Endothelial cell of umbilical vein (primary cell): Measurements from ENCODE around the gene INPP5F. TPM values are rescaled to one million over a fixed set of nuclear protein-coding genes. Genes with fewer than 3 reads are reported as not detected.

Experiments used
- BruUV-seq: library from RNA; stranded (reverse); fragments of 400-500 nt; replicated peaks from 2 replicates; lab custom pipeline; 2021; lab: Mats Ljungman, UMichigan
- CTCF ChIA-PET: fragments of 300-600, 350-600 bp; sonication (Branson Sonifier 250); formaldehyde crosslinking; loops from one replicate; lab custom pipeline; 2021; ENCODE audit warnings: antibody characterized with exemption, inconsistent platforms; lab: Charles Lee
- POLR2A ChIA-PET: fragments of 300-600, 350-600 bp; sonication (Branson Sonifier 250); formaldehyde crosslinking; loops from one replicate; lab custom pipeline; 2021; ENCODE audit warnings: antibody characterized with exemption, inconsistent platforms; lab: Charles Lee
- DNase-seq: peaks from one replicate; pipeline ENCODE4 v3.0.0-alpha.2; 2011; ENCODE audit warnings: low read depth, low spot score
- FAIRE-seq: peaks from 2 replicates; lab custom pipeline; 2011; peaks lifted over from hg19 to GRCh38; lab: Jason Lieb, UNC
- H2AFZ ChIP-seq: 2 replicates; pipeline ENCODE4 v1.6.0; 2012; ENCODE audit warnings: low read depth, low read length, control low read depth, inconsistent platforms
- H3K27ac ChIP-seq: 2 replicates; pipeline ENCODE4 v1.5.1; 2011; ENCODE audit warnings: low read depth, mild to moderate bottlenecking, control low read depth, low read length, moderate library complexity; ENCODE audit not compliant: insufficient read depth
- H3K27me3 ChIP-seq, 2 experiments: 2 replicates each; pipeline versions ENCODE4 v1.6.0 to v1.6.1; 2011; ENCODE audit warnings: low read length in 2 of 2, mixed read lengths in 1 of 2; ENCODE audit not compliant: control insufficient read depth in 2 of 2, insufficient read depth in 2 of 2
- H3K36me3 ChIP-seq, 2 experiments: 2 replicates in 1 of 2; 3 replicates in 1 of 2; pipeline ENCODE4 v1.5.1; 2011; ENCODE audit warnings: low read length in 2 of 2, mild to moderate bottlenecking in 1 of 2, moderate library complexity in 1 of 2; ENCODE audit not compliant: control insufficient read depth in 2 of 2, insufficient read depth in 2 of 2; ENCODE audit errors: extremely low read depth in 1 of 2
- H3K4me1 ChIP-seq: 3 replicates; pipeline ENCODE4 v1.5.1; 2011; ENCODE audit warnings: mild to moderate bottlenecking, low read length; ENCODE audit not compliant: control insufficient read depth, insufficient read depth; ENCODE audit errors: extremely low read depth
- H3K4me2 ChIP-seq: 2 replicates; pipeline ENCODE4 v1.6.1; 2011; ENCODE audit warnings: low read length, control low read depth, mixed read lengths; ENCODE audit not compliant: insufficient read depth
- H3K4me3 ChIP-seq, 3 experiments: fragments of 200-600 bp in 1 of 3; sonication (generic), shearing (Covaris generic) in 1 of 3; replicated peaks in 1 of 3; 2 replicates each; pipeline ENCODE4 v1.5.1; 2011 to 2016; ENCODE audit warnings: control low read depth in 3 of 3, low read length in 3 of 3, mild to moderate bottlenecking in 2 of 3, inconsistent platforms in 1 of 3, low read depth in 1 of 3, moderate library complexity in 1 of 3; ENCODE audit not compliant: insufficient read depth in 1 of 3
- H3K79me2 ChIP-seq: 2 replicates; pipeline ENCODE4 v1.6.0; 2012; ENCODE audit warnings: low read length, inconsistent platforms; ENCODE audit not compliant: control insufficient read depth, insufficient read depth
- H3K9ac ChIP-seq: replicated peaks from 2 replicates; pipeline ENCODE3; 2011; ENCODE audit warnings: low read length, control low read depth; ENCODE audit not compliant: insufficient read depth; ENCODE audit errors: extremely low read depth
- H3K9me1 ChIP-seq: replicated peaks from 3 replicates; pipeline ENCODE4 v1.6.0; 2011; ENCODE audit warnings: mild to moderate bottlenecking, low read length; ENCODE audit not compliant: control insufficient read depth, insufficient read depth; ENCODE audit errors: extremely low read depth
- H3K9me3 ChIP-seq: replicated peaks from 2 replicates; pipeline ENCODE4 v1.5.1; 2012; ENCODE audit warnings: low read length, inconsistent platforms; ENCODE audit not compliant: control insufficient read depth, insufficient read depth
- H4K20me1 ChIP-seq: replicated peaks from 2 replicates; pipeline ENCODE3; 2011; ENCODE audit warnings: mild to moderate bottlenecking, low read length; ENCODE audit not compliant: control insufficient read depth, insufficient read depth; ENCODE audit errors: extremely low read depth
- CTCF ChIP-seq, 2 donors: IDR thresholded peaks; 1 replicate in 1 of 2; 2 replicates in 1 of 2; pipeline ENCODE4 v1.5.1; 2011; ENCODE audit warnings: low read length in 2 of 2, mild to moderate bottlenecking in 2 of 2, moderate library complexity in 2 of 2, control low read depth in 1 of 2, inconsistent platforms in 1 of 2, low read depth in 1 of 2; ENCODE audit not compliant: insufficient read depth in 1 of 2; ENCODE audit errors: extremely low read depth in 1 of 2
- EZH2 ChIP-seq: IDR thresholded peaks from 2 replicates; pipeline ENCODE4 v1.6.1; 2012; ENCODE audit warnings: borderline replicate concordance, low read depth, mild to moderate bottlenecking, moderate library complexity, low read length, inconsistent platforms; ENCODE audit not compliant: severe bottlenecking
- FOS ChIP-seq: IDR thresholded peaks from 2 replicates; pipeline ENCODE4 v1.6.1; 2011; ENCODE audit warnings: mild to moderate bottlenecking, low read length, moderate library complexity, borderline replicate concordance; ENCODE audit not compliant: insufficient read depth
- GATA2 ChIP-seq: IDR thresholded peaks from 2 replicates; pipeline ENCODE4 v1.7.0; 2011; ENCODE audit warnings: low read depth, mild to moderate bottlenecking, moderate library complexity, mixed read lengths, low read length; ENCODE audit not compliant: insufficient read length, insufficient read depth
- JUN ChIP-seq: IDR thresholded peaks from 2 replicates; pipeline ENCODE4 v1.6.1; 2011; ENCODE audit warnings: borderline replicate concordance, low read depth; ENCODE audit not compliant: insufficient read length, insufficient read depth
- MAX ChIP-seq: IDR thresholded peaks from 2 replicates; pipeline ENCODE4 v1.6.1; 2011; ENCODE audit not compliant: insufficient read depth, insufficient read length
- MYC ChIP-seq: IDR thresholded peaks from one replicate; pipeline ENCODE4 v1.6.1; 2011; ENCODE audit warnings: mild to moderate bottlenecking, low read depth, low read length
- POLR2A ChIP-seq: IDR thresholded peaks from 2 replicates; pipeline ENCODE4 v1.6.1; 2012; ENCODE audit warnings: low read depth, mild to moderate bottlenecking, control low read depth, low read length
- dilution Hi-C: fragments of 300-500 bp; cut with MboI; formaldehyde crosslinking; loops from one replicate; pipeline ENCODE4 v1.15.0; 2019; ENCODE audit warnings: low sequenced_read_pairs; ENCODE audit not compliant: extremely low pct_ligation_motif_present
- intact Hi-C: fragments of 100-400 bp; cut with micrococcal nuclease; formaldehyde crosslinking; loops from one replicate; pipeline ENCODE4 v1.10.0; 2022
- polyA plus RNA-seq, 4 experiments: library from polyadenylated mRNA; depleted of rRNA in 3 of 4; stranded (reverse) in 3 of 4; unstranded in 1 of 4; fragments of >200 nt; gene quantifications; 2 replicates each; pipeline versions ENCODE4 v1.2.1 to v1.2.3, GENCODE V29; 2011 to 2012; ENCODE audit warnings: missing spikeins in 1 of 4
- total RNA-seq: library from RNA; stranded (reverse); gene quantifications from 2 replicates; pipeline ENCODE4 v1.2.3, GENCODE V29; 2021

The INPP5F gene
- total and polyA plus RNA-seq, 2 donors (not counting 3 experiments of a cell fraction or from before 2014, with no cell fraction given): 6.1 to 20.3 TPM

GRCh38 chr10:119758448-119759195 is 32.8 kb downstream of the INPP5F start:
- H3K4me2 ChIP-seq: no peak overlapping the region
- H3K27me3 ChIP-seq: no peaks in the 10 kb centered on the region
- ChIA-PET CTCF (interaction anchor here (0.6 to 3.8 kb wide), 6 partner anchors 7 to 126 kb away, joined by 3 to 31 read pairs (median 7); no protein-coding TSS in a partner anchor), POLR2A (no interaction called here)
- no peak for TF ChIP-seq CTCF (IDR thresholded peaks at IDR 0.05; ENCODE audit: extremely low read depth in 1 of 2, insufficient read depth in 1 of 2, low read depth in 1 of 2, low read length in 2 of 2)
- TF ChIP-seq GATA2: no peak
- TF ChIP-seq POLR2A: no peak
- TF ChIP-seq MYC: no peak
- TF ChIP-seq JUN: no peak
- no peak for TF ChIP-seq FOS
- TF ChIP-seq MAX: no peak
- no peak for TF ChIP-seq EZH2
- no peaks in the 10 kb centered on the region for H3K36me3 ChIP-seq
- BruUV-seq: no TSS peak
- no peaks in the 10 kb centered on the region for H3K9me3 ChIP-seq
- H3K4me3 ChIP-seq: no peak overlapping the region
- no peak for DNase-seq
- dilution Hi-C loops (no loop called here), intact Hi-C loops (no loop called here)
- H3K4me1 ChIP-seq: peaks cover 14% of the 10 kb centered on the region
- H3K27ac ChIP-seq: no peak overlapping the region
- no peak overlapping the region for H2AFZ ChIP-seq
- no peak for FAIRE-seq
- no peak overlapping the region for H3K9ac ChIP-seq
- no peaks in the 10 kb centered on the region for H4K20me1 ChIP-seq
- no peaks in the 10 kb centered on the region for H3K9me1 ChIP-seq
- H3K79me2 ChIP-seq: peaks cover 6% of the 10 kb centered on the region
